Body of pancreas (tissue), 4 donors: ENCODE results near the gene RAMP3. TPM values are rescaled to one million over a fixed set of nuclear protein-coding genes. Genes with fewer than 3 reads are reported as not detected.
A peak's percentile ranks its signal among the peaks of the same experiment; 100 is the strongest.

Source experiments
- ATAC-seq: fragments of 150-250 bp; one replicate; pipeline ENCODE4 v1.9.1; 2016
- DNase-seq, 4 donors: peaks; one replicate each; pipeline ENCODE4 v3.0.0-alpha.2; 2019
- H3K27ac ChIP-seq, 4 donors: fragments of 200-600 bp; sonication (generic); 1 replicate in 3 of 4; 2 replicates in 1 of 4; pipeline versions ENCODE4 v1.5.1 to v1.6.1; 2016 to 2019; ENCODE audit warnings: mild to moderate bottlenecking in 1 of 4, mixed read lengths in 1 of 4, moderate library complexity in 1 of 4
- H3K27me3 ChIP-seq, 2 donors: fragments of 200-600 bp; sonication (generic); one replicate each; pipeline ENCODE4 v1.6.0; 2016; ENCODE audit warnings: mild to moderate bottlenecking in 1 of 2
- H3K36me3 ChIP-seq, 2 donors: fragments of 200-600 bp; sonication (generic); replicated peaks in 1 of 2; 2 replicates each; pipeline ENCODE4 v1.5.1; 2016; ENCODE audit warnings: low read depth in 2 of 2; ENCODE audit not compliant: insufficient read depth in 1 of 2
- H3K4me1 ChIP-seq: fragments of 200-600 bp; sonication (generic); one replicate; pipeline ENCODE4 v1.6.0; 2016
- H3K4me3 ChIP-seq, 2 donors: fragments of 200-600 bp; sonication (generic); 1 replicate in 1 of 2; 2 replicates in 1 of 2; pipeline ENCODE4 v1.5.1; 2016 to 2019
- H3K9me3 ChIP-seq, 3 donors: fragments of 200-600 bp; sonication (generic); 1 replicate in 2 of 3; 2 replicates in 1 of 3; pipeline ENCODE4 v1.5.1; 2016
- CTCF ChIP-seq, 7 experiments: fragments of 450-650 bp in 4 of 7; fragments of 200-600 bp in 3 of 7; sonication (generic) in 3 of 7; IDR thresholded peaks; one replicate each; pipeline ENCODE4 v1.5.1; 2016 to 2019; ENCODE audit warnings: antibody characterized with exemption in 7 of 7
- POLR2A ChIP-seq, 3 donors: fragments of 450-650 bp; IDR thresholded peaks; one replicate each; pipeline ENCODE4 v1.6.1; 2016; ENCODE audit warnings: antibody characterized with exemption in 3 of 3, mild to moderate bottlenecking in 2 of 3
- WGBS, 2 donors: methylation state at CpG; one replicate each; pipeline ENCODE4 v1.1.5; 2017; 5-methylcytosine and 5-hydroxymethylcytosine counted together
- intact Hi-C: fragments of 100-400 bp; cut with DNase I; formaldehyde crosslinking; loops from one replicate; pipeline ENCODE4 v1.15.1; 2023
- total RNA-seq, 2 donors: library from RNA; depleted of rRNA; stranded (reverse); fragments of >200 nt; gene quantifications; one replicate each; pipeline ENCODE4 v1.1.0, GENCODE V29; 2016

RAMP3 gene
- total RNA-seq, 2 donors from 2014 or later: 14.0 to 23.1 TPM

- H3K4me3 ChIP-seq: no peak overlapping the region
- no peaks in the 10 kb centered on the region for H3K4me1 ChIP-seq
- intact Hi-C loops: no loop called here
- no peaks in the 10 kb centered on the region for H3K27me3 ChIP-seq
- WGBS, 2 donors: 77 to 80% methylated on average over 6 of the region's 6 CpGs
- DNase-seq: no peak
- H3K36me3 ChIP-seq: no peaks in the 10 kb centered on the region
- TF ChIP-seq POLR2A (IDR thresholded peaks at IDR 0.05) (no peak), CTCF (IDR thresholded peaks at IDR 0.05) (no peak)
- ATAC-seq: no peak
- no peaks in the 10 kb centered on the region for H3K9me3 ChIP-seq
- no peak overlapping the region for H3K27ac ChIP-seq
Measured at GRCh38 chr7:45126201-45126600, 31.4 kb upstream of the RAMP3 start.

GRCh38 chr7:45126920-45127319 is 30.7 kb upstream of the RAMP3 start:
- Histone ChIP-seq H3K9me3 (no peaks in the 10 kb centered on the region), H3K4me3 (no peak overlapping the region), H3K27me3 (no peaks in the 10 kb centered on the region), H3K36me3 (no peaks in the 10 kb centered on the region), H3K4me1 (no peaks in the 10 kb centered on the region), H3K27ac (no peak overlapping the region)
- no peak for DNase-seq
- intact Hi-C loops: no loop called here
- WGBS, 2 donors: 78% methylated on average over 6 of the region's 6 CpGs
- no peak for ATAC-seq
- TF ChIP-seq CTCF (IDR thresholded peaks at IDR 0.05) (no peak), POLR2A (IDR thresholded peaks at IDR 0.05) (no peak)

GRCh38 chr7:45129181-45129800 is 28.3 kb upstream of the RAMP3 start:
- no peak for ATAC-seq
- H3K4me1 ChIP-seq: no peaks in the 10 kb centered on the region
- no peaks in the 10 kb centered on the region for H3K36me3 ChIP-seq
- H3K9me3 ChIP-seq: no peaks in the 10 kb centered on the region
- no peak overlapping the region for H3K27ac ChIP-seq
- intact Hi-C loops: no loop called here
- DNase-seq: no peak
- TF ChIP-seq POLR2A (IDR thresholded peaks at IDR 0.05): no peak
- TF ChIP-seq CTCF (IDR thresholded peaks at IDR 0.05): no peak
- 72 to 73% methylated on average over 9 to 15 of the region's 15 CpGs for WGBS, 2 donors
- no peak overlapping the region for H3K4me3 ChIP-seq
- H3K27me3 ChIP-seq: no peaks in the 10 kb centered on the region

- no peak for TF ChIP-seq POLR2A (IDR thresholded peaks at IDR 0.05)
- no peak for TF ChIP-seq CTCF (IDR thresholded peaks at IDR 0.05)
- WGBS, 2 donors: 65 to 66% methylated on average over 12 of the region's 12 CpGs
- ATAC-seq (no peak), DNase-seq (no peak)
- Histone ChIP-seq H3K9me3 (no peaks in the 10 kb centered on the region), H3K27ac (no peak overlapping the region), H3K36me3 (no peaks in the 10 kb centered on the region), H3K27me3 (no peaks in the 10 kb centered on the region), H3K4me1 (no peaks in the 10 kb centered on the region), H3K4me3 (no peak overlapping the region)
- intact Hi-C loops: loop anchor here (5.0 to 10.0 kb wide), 2 partner anchors 158 to 275 kb away; no protein-coding TSS in a partner anchor
Measured at GRCh38 chr7:45129906-45130305, 27.7 kb upstream of the RAMP3 start.

- H3K36me3 ChIP-seq: no peaks in the 10 kb centered on the region
- no peak overlapping the region for H3K4me3 ChIP-seq
- intact Hi-C loops: loop anchor here (5.0 to 10.0 kb wide), 2 partner anchors 159 to 276 kb away; no protein-coding TSS in a partner anchor
- H3K27me3 ChIP-seq: no peaks in the 10 kb centered on the region
- peak in 1 of 4 donors; percentile 53 for DNase-seq
- no peaks in the 10 kb centered on the region for H3K4me1 ChIP-seq
- H3K27ac ChIP-seq: no peak overlapping the region
- WGBS, 2 donors: 43 to 52% methylated on average over 9 of the region's 9 CpGs
- no peak for TF ChIP-seq POLR2A (IDR thresholded peaks at IDR 0.05)
- TF ChIP-seq CTCF (IDR thresholded peaks at IDR 0.05): no peak
- no peaks in the 10 kb centered on the region for H3K9me3 ChIP-seq
- ATAC-seq: no peak
Measured at GRCh38 chr7:45130910-45131309, 26.7 kb upstream of the RAMP3 start.
